ENCODE data around the gene EPHA3. TPM values are rescaled to one million over a fixed set of nuclear protein-coding genes. Genes with fewer than 3 reads are reported as not detected.

EPHA3 gene
- total RNA-seq, 1 donor from 2014 or later, result not detected

DNA sequence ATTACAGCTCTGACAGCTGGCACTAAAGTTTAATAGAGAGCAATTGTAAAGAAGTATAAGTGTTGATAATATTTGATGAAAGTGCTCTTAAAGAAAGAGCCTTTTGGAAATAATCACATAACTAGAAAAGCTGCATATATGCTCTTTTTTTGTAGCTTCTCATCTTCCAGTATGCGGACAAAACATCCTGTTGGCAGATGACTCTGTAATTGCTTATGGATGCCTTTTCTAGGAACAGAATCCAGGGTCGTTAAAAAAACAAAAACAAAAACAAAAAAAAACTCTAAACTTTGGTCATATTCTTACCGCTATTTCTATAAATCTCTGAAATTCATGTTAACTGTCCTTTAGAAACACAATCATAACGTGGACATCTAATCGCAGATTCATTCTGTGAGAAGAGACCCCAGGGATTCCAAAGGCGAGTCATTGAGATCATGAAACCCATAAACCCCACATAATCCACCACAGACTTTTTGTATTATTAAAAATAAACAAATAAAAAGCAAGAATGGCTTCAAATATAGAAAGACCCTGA is 109.8 kb downstream of the EPHA3 start:
- no peaks in the 10 kb centered on the region for H3K4me1 Mint-ChIP-seq (ENCODE audit: low read depth)
- H3K27me3 Mint-ChIP-seq (ENCODE audit: insufficient read depth), result no peaks in the 10 kb centered on the region
- no peaks in the 10 kb centered on the region for H3K36me3 Mint-ChIP-seq (ENCODE audit: low read depth)
- no peak overlapping the region for H3K4me3 Mint-ChIP-seq
- no peak overlapping the region for H3K27ac Mint-ChIP-seq
- DNase-seq (ENCODE audit: low spot score), result no peak
- intact Hi-C loops (cut with micrococcal nuclease), result no loop called here
- no peaks in the 10 kb centered on the region for H3K9me3 Mint-ChIP-seq

DNA sequence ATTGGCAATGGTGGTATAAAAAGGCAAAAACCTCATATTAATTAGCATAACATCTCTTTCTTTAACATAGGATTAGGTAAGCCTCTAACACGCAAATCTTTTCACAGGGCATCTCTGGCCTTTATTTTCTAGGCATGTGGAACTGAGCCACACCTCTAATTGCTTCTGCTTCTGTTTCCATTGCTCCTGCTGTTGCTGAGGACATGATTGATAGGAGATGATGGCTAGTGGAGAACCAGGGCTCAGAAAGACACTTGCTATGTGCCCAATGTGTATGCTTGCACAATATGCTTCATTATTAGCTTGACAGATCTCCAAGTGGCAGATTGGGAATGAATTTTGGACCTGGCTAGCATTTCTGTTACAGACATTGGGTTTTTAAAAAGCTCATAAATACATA is 114.5 kb downstream of the EPHA3 start:
- Mint-ChIP-seq H3K27ac (no peak overlapping the region), H3K27me3 (ENCODE audit: insufficient read depth) (no peaks in the 10 kb centered on the region), H3K4me3 (no peak overlapping the region), H3K9me3 (no peaks in the 10 kb centered on the region), H3K36me3 (ENCODE audit: low read depth) (no peaks in the 10 kb centered on the region), H3K4me1 (ENCODE audit: low read depth) (no peaks in the 10 kb centered on the region)
- intact Hi-C loops (cut with micrococcal nuclease), result no loop called here
- no peak for DNase-seq (ENCODE audit: low spot score)

DNA sequence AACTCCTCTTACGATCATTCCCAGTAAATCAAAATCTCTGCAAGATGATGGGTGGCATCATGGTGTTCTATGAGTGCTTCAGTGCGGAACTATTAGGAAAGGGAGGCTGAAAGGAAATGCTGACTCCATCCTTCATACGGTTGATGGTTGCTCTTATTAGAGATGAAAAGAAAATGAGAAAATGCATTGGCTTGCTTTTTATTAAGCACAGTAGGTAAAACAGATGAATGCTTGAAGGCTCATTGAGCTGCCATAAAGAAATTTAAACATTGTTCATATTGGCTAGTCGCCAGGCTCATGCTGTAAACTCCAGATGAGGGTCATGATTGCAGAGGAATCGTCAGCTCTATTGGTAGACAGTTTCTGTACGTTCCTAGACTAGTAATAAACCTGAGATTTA is 115.8 kb downstream of the EPHA3 start:
- no peaks in the 10 kb centered on the region for H3K27me3 Mint-ChIP-seq (ENCODE audit: insufficient read depth)
- H3K27ac Mint-ChIP-seq, result no peak overlapping the region
- no peaks in the 10 kb centered on the region for H3K9me3 Mint-ChIP-seq
- no peaks in the 10 kb centered on the region for H3K4me1 Mint-ChIP-seq (ENCODE audit: low read depth)
- H3K36me3 Mint-ChIP-seq (ENCODE audit: low read depth), result no peaks in the 10 kb centered on the region
- intact Hi-C loops (cut with micrococcal nuclease), result no loop called here
- H3K4me3 Mint-ChIP-seq, result no peak overlapping the region
- DNase-seq (ENCODE audit: low spot score), result no peak

DNA sequence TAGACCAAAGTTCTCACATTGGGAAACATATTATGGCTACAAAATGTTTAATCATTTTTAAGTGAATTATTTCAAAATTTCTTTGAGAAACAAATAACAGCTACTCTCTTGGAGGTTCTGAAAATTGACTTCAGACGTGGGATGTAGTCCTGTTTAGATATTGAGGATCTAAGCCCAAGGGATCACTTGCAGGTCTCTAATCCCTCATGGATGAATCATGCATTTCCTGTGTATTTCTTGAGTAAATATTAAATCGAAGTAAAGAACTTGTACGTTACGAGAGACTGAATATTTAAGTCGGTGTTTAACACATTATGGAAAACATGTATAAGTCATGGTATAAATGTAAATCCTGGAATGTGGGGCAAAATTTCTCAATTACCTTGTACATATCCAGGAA is 119.8 kb downstream of the EPHA3 start:
- no peaks in the 10 kb centered on the region for H3K36me3 Mint-ChIP-seq (ENCODE audit: low read depth)

DNA sequence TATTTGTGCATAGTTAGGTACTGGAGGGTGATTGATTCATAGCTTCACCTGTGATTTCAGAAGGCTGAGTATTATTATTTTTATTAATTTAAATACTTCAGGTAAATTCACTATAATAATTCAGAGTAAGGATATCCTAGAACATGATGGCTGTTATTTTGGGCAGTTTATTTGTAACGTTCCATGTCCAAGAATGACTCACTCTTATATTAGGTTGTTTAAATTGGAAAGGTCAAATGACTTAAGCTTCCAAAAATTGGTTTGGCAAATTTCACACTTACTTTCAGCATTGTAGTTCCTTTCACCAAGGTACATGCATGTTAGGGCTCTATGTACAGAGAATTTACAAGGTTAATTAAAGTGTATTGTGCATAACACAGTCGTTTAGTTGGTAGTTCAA is 120.2 kb downstream of the EPHA3 start:
- Mint-ChIP-seq H3K27ac (no peak overlapping the region), H3K9me3 (no peaks in the 10 kb centered on the region), H3K4me1 (ENCODE audit: low read depth) (no peaks in the 10 kb centered on the region), H3K27me3 (ENCODE audit: insufficient read depth) (no peaks in the 10 kb centered on the region), H3K36me3 (ENCODE audit: low read depth) (no peaks in the 10 kb centered on the region), H3K4me3 (no peak overlapping the region)
- DNase-seq (ENCODE audit: low spot score), result no peak
- intact Hi-C loops (cut with micrococcal nuclease), result no loop called here

More for the DNA sequence above, 119.8 kb downstream of the EPHA3 start:
- intact Hi-C loops (cut with micrococcal nuclease), result no loop called here
- no peak overlapping the region for H3K4me3 Mint-ChIP-seq
- no peaks in the 10 kb centered on the region for H3K9me3 Mint-ChIP-seq
- H3K4me1 Mint-ChIP-seq (ENCODE audit: low read depth), result no peaks in the 10 kb centered on the region
- no peak for DNase-seq (ENCODE audit: low spot score)
- H3K27ac Mint-ChIP-seq, result no peak overlapping the region
- no peaks in the 10 kb centered on the region for H3K27me3 Mint-ChIP-seq (ENCODE audit: insufficient read depth)

DNA sequence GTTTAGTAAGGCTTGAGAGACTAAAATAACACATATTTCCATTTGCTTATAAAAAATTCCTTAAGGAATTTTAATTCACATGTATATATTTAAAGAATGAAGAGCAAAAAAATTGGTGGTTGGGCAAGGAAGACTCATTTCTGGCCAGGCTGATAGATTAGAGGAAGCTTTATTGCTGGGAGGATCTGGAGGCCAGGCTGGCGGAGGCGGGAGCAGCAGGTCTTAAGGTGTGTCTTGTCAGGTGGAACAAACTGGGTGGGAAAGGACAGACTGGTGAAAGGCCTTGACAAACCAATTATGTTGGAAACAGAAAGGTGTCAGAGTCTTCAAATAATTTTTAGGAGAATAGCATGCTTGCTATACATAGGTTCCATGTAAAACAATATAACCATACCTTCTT is 124.7 kb downstream of the EPHA3 start:
- DNase-seq (ENCODE audit: low spot score), result no peak
- no peaks in the 10 kb centered on the region for H3K9me3 Mint-ChIP-seq
- H3K27me3 Mint-ChIP-seq (ENCODE audit: insufficient read depth), result no peaks in the 10 kb centered on the region
- intact Hi-C loops (cut with micrococcal nuclease), result no loop called here
- H3K36me3 Mint-ChIP-seq (ENCODE audit: low read depth), result no peaks in the 10 kb centered on the region
- no peak overlapping the region for H3K27ac Mint-ChIP-seq
- no peaks in the 10 kb centered on the region for H3K4me1 Mint-ChIP-seq (ENCODE audit: low read depth)
- H3K4me3 Mint-ChIP-seq, result no peak overlapping the region

DNA sequence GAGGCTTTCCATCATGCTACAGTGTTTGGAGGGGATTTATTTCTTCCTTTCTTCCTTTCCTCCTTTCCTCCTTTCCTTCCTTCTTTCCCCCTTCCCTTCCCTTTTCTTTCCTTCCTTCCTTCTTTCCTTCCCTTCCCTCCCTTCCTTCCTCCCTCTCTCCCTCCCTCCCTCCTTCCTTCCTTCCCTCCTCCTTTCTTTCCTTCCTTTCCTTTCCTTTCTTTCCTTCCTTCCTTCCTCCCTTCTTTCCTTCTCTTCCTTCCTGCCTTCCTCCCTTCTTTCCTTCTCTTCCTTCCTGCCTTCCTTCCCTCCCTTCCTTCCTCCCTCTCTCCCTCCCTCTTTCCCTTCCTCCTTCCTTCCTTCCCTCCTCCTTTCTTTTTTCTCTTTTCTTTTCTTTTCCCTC is 127.2 kb downstream of the EPHA3 start:
- Mint-ChIP-seq H3K4me1 (ENCODE audit: low read depth) (no peaks in the 10 kb centered on the region), H3K27me3 (ENCODE audit: insufficient read depth) (no peaks in the 10 kb centered on the region), H3K9me3 (no peaks in the 10 kb centered on the region), H3K4me3 (no peak overlapping the region), H3K36me3 (ENCODE audit: low read depth) (no peaks in the 10 kb centered on the region), H3K27ac (no peak overlapping the region)
- intact Hi-C loops (cut with micrococcal nuclease), result no loop called here
- no peak for DNase-seq (ENCODE audit: low spot score)

DNA sequence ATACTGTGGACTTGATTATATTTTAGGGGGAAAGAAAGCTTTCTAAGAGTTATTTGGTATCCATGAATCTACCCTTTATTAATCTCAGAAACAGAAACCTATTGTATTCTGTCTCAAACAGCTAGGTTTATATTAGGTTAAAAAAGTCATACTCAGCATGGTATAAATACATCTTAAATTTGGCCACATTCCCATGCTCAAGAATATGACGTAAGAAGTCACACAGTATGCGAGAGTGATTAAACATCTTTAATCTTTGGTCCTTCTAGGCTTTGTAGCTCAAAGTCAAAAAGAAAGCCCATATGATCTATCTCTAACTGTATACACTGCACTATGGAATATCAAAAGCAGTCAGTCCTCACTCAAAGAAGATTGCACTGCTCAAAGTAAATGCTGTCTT is 131.4 kb downstream of the EPHA3 start:
- Mint-ChIP-seq H3K27ac (no peak overlapping the region), H3K9me3 (no peaks in the 10 kb centered on the region), H3K36me3 (ENCODE audit: low read depth) (no peaks in the 10 kb centered on the region), H3K27me3 (ENCODE audit: insufficient read depth) (no peaks in the 10 kb centered on the region), H3K4me3 (no peak overlapping the region), H3K4me1 (ENCODE audit: low read depth) (no peaks in the 10 kb centered on the region)
- no peak for DNase-seq (ENCODE audit: low spot score)
- intact Hi-C loops (cut with micrococcal nuclease), result no loop called here

DNA sequence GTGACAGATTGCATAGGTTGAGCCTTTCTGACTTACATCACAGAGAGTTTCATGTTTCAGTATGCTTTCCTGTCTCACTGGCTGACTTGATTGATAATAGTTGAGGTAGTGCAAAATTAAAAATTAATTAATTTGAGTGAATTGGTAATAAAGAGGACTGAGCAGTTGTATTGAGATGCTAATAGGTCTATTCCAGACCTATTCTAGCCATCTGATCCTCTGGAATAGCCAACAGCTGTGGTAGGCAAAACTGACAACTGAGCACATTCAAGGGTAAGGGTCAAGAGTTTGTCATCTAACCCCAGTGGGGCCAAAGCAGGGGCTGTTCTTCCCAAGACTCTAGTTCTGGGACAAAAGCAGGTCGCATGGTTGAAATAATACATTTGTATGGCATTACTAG is 132.4 kb downstream of the EPHA3 start:
- DNase-seq (ENCODE audit: low spot score), result no peak
- no peaks in the 10 kb centered on the region for H3K36me3 Mint-ChIP-seq (ENCODE audit: low read depth)
- intact Hi-C loops (cut with micrococcal nuclease), result no loop called here
- H3K9me3 Mint-ChIP-seq, result no peaks in the 10 kb centered on the region
- no peaks in the 10 kb centered on the region for H3K4me1 Mint-ChIP-seq (ENCODE audit: low read depth)
- H3K4me3 Mint-ChIP-seq, result no peak overlapping the region
- no peaks in the 10 kb centered on the region for H3K27me3 Mint-ChIP-seq (ENCODE audit: insufficient read depth)
- H3K27ac Mint-ChIP-seq, result no peak overlapping the region

DNA sequence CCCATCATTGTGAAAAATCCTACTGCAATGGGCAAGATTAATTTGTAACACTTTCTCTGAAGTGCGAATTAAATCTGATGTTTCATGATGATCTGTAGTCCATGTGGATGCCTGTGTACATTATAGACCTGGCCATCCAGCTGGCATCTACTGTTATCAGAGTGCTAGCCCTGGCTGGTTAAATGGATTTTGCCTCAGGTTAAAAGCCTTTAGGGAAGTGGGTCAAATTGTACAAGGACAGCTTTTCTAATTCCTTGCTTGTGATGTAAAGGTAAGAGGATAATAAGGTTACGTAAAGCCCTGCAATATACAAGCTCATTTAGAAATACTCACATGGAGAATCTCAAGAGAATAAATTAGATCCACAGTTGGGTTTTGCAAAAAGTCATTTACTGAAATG is 138.2 kb downstream of the EPHA3 start:
- DNase-seq (ENCODE audit: low spot score), result no peak
- Mint-ChIP-seq H3K27ac (no peak overlapping the region), H3K4me1 (ENCODE audit: low read depth) (no peaks in the 10 kb centered on the region), H3K4me3 (no peak overlapping the region), H3K9me3 (no peaks in the 10 kb centered on the region), H3K27me3 (ENCODE audit: insufficient read depth) (no peaks in the 10 kb centered on the region), H3K36me3 (ENCODE audit: low read depth) (no peaks in the 10 kb centered on the region)
- intact Hi-C loops (cut with micrococcal nuclease), result no loop called here

DNA sequence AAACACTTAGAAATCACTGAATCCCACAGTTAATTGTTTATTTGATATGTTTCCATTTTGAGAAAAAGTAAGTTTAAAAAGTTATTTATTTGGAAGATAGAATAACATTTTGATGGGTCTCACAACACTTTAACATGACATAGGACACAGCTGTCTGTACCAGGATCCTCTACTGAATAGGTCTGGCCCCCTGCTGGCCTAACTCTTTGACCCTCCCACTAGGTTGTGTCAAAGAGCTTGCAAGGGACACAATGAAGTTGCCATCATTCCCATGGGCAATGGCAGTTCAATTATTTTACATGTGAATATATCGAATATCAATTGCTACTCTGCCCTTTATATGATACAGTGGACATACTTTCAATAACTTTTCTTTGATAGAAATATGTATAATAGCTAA is 138.9 kb downstream of the EPHA3 start:
- H3K36me3 Mint-ChIP-seq (ENCODE audit: low read depth), result no peaks in the 10 kb centered on the region
- no peaks in the 10 kb centered on the region for H3K4me1 Mint-ChIP-seq (ENCODE audit: low read depth)
- no peaks in the 10 kb centered on the region for H3K27me3 Mint-ChIP-seq (ENCODE audit: insufficient read depth)
- no peaks in the 10 kb centered on the region for H3K9me3 Mint-ChIP-seq
- intact Hi-C loops (cut with micrococcal nuclease), result no loop called here
- DNase-seq (ENCODE audit: low spot score), result no peak
- no peak overlapping the region for H3K27ac Mint-ChIP-seq
- H3K4me3 Mint-ChIP-seq, result no peak overlapping the region

DNA sequence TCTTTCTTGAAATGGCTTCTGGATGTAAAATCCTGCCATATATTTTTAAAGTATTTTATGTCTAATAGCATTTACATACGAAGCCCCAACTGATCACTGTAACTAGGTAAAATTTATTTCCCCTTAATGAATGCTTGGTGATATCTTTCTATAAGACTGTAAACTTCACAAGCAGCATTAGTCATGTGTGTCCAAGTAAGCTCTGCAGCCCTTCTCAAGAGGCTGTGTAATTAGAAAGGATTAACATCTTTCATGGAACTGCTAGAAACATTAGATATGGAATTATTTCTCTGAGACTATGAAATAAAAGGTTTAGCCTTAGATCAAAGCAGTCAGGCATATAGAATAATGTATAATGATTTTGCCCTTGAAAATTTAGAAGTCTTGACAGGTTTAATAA is 143.3 kb downstream of the EPHA3 start:
- no peaks in the 10 kb centered on the region for H3K4me1 Mint-ChIP-seq (ENCODE audit: low read depth)
- H3K4me3 Mint-ChIP-seq, result no peak overlapping the region

DNA sequence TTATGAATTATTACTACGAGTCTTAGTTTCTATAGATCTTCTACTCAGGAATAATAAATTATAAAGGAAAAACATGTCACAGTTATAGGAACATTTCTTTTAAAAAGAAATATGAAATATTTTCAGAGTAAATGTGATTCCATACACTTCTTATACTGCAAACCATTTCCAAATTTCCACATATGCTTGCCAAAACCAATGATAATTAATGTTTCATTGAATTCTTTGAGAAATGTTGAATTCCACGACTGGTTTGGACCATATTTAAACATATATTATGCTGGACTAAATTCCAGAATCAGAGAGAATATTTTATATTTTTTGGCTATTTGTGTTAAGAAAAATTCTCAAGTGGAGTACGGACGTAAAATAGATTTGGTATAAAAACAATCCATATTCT is 144.6 kb downstream of the EPHA3 start:
- H3K4me1 Mint-ChIP-seq (ENCODE audit: low read depth), result no peaks in the 10 kb centered on the region
- no peaks in the 10 kb centered on the region for H3K36me3 Mint-ChIP-seq (ENCODE audit: low read depth)
- intact Hi-C loops (cut with micrococcal nuclease), result no loop called here
- no peaks in the 10 kb centered on the region for H3K27me3 Mint-ChIP-seq (ENCODE audit: insufficient read depth)
- no peaks in the 10 kb centered on the region for H3K9me3 Mint-ChIP-seq
- no peak for DNase-seq (ENCODE audit: low spot score)
- no peak overlapping the region for H3K4me3 Mint-ChIP-seq
- no peak overlapping the region for H3K27ac Mint-ChIP-seq

More for the DNA sequence above, 143.3 kb downstream of the EPHA3 start:
- intact Hi-C loops (cut with micrococcal nuclease), result no loop called here
- H3K36me3 Mint-ChIP-seq (ENCODE audit: low read depth), result no peaks in the 10 kb centered on the region
- no peak overlapping the region for H3K27ac Mint-ChIP-seq
- DNase-seq (ENCODE audit: low spot score), result no peak
- H3K9me3 Mint-ChIP-seq, result no peaks in the 10 kb centered on the region
- no peaks in the 10 kb centered on the region for H3K27me3 Mint-ChIP-seq (ENCODE audit: insufficient read depth)

DNA sequence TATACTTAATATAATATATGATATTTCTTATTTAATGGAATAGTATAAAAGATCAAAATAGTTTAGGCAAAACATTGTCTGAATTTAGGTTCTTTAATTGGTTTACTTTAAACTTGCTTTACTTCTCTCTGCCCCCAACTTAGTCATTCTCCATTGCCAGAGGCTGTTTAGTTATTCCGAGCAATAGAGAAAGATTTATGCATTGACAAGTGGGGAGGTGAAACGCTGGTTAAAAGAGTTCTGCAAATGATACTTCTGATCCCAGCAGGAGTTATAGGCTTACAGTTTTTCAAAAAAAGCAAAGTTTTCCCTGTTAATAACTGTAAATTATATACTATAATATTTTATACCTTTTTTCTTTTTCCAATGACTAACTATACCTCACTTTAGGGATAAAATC is 145.4 kb downstream of the EPHA3 start:
- no peaks in the 10 kb centered on the region for H3K36me3 Mint-ChIP-seq (ENCODE audit: low read depth)
- no peaks in the 10 kb centered on the region for H3K4me1 Mint-ChIP-seq (ENCODE audit: low read depth)
- no peak for DNase-seq (ENCODE audit: low spot score)
- intact Hi-C loops (cut with micrococcal nuclease), result no loop called here
- no peak overlapping the region for H3K27ac Mint-ChIP-seq
- no peaks in the 10 kb centered on the region for H3K27me3 Mint-ChIP-seq (ENCODE audit: insufficient read depth)
- H3K4me3 Mint-ChIP-seq, result no peak overlapping the region
- H3K9me3 Mint-ChIP-seq, result no peaks in the 10 kb centered on the region

All from activated T-helper 1 cell treated with anti-CD3 and anti-CD28 coated beads, Interleukin-12 subunit alpha, Interleukin-12 subunit beta, Interleukin-2, Interleukin-4 antibody, amounts not matched to agents 30 ng/mL and 10 ng/mL and 1 ng/mL, durations not matched to agents 14 hours and 24 hours and 36 hours (primary cell).